GM19397 (cell line): Measurements from ENCODE around the gene SLC22A7.

ENCODE experiments used
- ATAC-seq: cut with Tn5 transposase; IDR thresholded peaks from one replicate; pipeline ENCODE4 v1.9.1; 2021; ENCODE audit warnings: mild to moderate bottlenecking, moderate library complexity; ENCODE audit not compliant: unreplicated experiment

The SLC22A7 gene

GRCh38 chr6:43264599-43265145 lies 33.4 kb upstream of the SLC22A7 start:
- no peak for ATAC-seq

DNA sequence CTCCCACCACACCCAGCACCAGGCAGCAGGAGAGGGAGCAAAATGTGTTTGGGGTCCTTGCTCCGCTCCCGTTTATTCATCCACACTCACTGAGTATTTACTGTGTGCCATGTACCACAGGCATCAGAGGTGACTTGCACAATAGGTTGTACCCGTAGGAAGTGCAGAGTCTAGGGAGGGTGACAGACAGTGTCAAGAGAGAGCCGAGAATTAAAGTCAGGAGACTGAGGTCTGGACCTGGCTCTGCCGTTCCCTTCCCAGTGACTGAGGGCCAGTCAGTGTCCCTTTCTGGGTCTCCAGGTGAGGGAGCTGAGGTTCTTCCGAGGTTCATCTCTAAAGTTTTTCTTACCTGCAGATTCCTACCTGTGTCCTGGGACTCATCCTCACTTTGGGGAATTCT lies 32.5 kb upstream of the SLC22A7 start:
- no peak for ATAC-seq

- no peak for ATAC-seq
Measured at GRCh38 chr6:43267619-43268354, 30.3 kb upstream of the SLC22A7 start.

DNA sequence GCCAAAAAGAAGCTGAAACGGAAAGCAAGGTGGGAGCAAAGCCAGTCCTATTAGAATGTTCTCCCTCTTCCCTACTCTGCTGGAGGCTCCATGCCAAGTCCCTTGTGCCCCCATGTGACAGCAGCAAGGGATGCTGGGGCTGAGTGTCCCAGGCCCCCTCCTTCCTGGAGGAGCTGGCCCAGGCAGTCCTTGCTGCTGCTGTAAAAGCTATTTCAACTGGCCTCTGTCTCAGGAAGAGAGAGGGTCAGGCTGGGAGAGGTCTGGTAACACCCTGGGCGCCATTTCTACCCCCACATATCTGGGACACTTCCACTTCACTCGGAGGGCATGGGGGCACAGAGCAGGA lies 29.7 kb upstream of the SLC22A7 start:
- ATAC-seq: no peak

GRCh38 chr6:43268782-43269272 lies 29.2 kb upstream of the SLC22A7 start:
- ATAC-seq: no peak

- no peak for ATAC-seq
Measured at GRCh38 chr6:43269273-43270007, 28.6 kb upstream of the SLC22A7 start.

DNA sequence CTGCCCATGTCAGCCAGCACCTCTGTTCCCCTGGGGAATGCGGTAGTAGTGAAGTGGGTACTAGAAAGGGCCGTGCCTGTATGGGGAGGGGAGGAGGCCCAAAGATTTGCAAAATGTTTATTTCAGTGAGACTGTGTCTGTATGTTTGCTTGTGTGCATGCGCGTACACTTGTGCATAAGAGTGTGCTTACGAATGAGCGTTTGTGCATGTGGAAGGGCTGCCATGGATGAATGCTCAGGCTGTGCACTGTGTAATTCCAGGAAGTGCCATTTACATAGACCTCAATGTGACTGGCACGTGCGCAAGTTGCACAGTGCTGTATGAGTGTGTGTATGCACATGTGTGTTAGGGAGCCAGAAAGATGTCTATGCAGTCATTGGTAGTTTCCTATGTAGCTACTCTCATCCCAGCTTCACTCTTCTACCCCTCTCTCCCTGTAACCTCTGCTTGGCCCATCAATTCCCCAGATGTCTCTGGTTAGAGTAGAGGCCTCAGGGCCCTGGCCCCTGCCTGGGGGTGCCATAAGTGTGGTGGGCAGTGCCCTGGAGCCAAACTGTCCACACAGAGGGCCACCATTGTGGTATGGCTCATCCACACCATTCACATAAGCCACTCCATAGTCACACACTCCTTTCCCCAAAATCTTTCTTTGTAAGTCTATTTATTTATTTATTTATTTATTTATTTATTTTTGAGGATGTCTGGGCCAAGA lies 26.8 kb upstream of the SLC22A7 start:
- ATAC-seq: no peak

DNA sequence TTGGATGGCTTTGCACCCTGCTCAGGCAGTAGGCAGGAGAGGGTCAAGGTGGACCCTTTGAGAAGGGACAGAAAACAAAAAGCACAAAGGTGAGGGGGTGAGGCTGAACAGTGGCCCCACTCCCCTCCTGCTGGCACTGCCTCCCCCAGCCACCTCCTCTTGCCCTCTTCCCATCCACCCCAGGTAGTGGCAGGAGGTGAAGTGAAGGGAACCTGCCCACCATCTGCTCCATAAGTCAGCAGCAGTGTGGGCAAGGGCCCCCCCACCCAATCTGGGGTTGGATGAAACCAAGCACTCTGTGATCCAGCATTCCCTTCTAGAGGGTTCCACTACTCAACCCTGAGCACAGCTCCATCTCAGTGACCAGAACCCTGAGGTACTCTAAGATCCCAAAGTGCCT lies 26.1 kb upstream of the SLC22A7 start:
- no peak for ATAC-seq

DNA sequence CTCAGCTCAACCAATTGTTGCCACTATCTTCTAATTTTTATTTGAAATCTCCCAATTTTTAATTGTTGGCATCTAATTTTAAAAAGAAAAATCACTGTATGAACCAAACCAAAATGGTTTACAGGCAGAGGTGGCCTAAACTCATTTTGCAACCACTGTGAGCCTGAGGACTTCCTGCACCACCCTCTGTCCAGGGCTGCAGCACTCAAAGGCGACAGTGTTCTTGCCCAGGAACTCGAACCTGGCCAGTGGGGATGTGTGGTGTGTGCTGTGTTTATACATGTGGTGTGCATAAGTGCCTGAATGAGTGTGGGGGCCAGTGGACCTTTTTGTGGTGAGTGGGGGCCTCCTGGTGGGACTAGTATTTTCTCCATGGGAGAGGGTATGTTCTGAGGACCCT lies 24.4 kb upstream of the SLC22A7 start:
- no peak for ATAC-seq

- ATAC-seq: no peak
Measured at GRCh38 chr6:43274127-43274915, 23.7 kb upstream of the SLC22A7 start.

DNA sequence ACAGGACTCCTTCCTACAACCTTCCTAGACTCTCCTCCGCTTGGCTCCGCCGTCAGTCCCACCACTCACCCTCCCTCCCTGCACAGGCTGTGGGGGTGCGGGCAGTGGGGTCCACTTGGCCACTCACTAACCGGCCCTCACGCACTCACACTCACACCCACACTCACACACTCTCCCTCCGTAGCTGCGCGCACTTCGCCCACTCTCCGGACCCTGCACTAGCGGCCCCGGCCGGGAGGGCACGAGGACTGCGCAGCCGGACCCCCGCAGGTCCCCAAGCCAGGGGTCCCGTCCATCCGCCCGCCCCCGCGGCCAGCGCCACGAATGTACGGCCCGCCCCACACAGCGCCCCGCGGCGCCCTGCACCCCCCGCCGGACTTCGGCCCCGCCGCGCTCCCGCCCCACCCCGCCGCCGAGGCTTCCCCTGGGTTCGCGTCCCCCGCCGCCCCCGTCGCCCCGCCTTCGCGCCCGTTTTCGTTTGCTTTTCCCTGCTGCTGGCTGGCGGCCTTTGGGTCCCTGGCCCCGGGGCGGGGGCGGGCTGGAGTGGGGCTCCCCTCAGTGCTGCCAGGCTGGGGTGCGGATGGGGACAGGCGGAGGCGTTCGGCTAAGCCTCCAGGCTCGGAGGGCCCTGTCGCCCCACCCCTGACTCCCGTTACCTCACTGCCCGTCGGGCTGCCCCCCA lies 23.0 kb upstream of the SLC22A7 start:
- ATAC-seq: no peak

DNA sequence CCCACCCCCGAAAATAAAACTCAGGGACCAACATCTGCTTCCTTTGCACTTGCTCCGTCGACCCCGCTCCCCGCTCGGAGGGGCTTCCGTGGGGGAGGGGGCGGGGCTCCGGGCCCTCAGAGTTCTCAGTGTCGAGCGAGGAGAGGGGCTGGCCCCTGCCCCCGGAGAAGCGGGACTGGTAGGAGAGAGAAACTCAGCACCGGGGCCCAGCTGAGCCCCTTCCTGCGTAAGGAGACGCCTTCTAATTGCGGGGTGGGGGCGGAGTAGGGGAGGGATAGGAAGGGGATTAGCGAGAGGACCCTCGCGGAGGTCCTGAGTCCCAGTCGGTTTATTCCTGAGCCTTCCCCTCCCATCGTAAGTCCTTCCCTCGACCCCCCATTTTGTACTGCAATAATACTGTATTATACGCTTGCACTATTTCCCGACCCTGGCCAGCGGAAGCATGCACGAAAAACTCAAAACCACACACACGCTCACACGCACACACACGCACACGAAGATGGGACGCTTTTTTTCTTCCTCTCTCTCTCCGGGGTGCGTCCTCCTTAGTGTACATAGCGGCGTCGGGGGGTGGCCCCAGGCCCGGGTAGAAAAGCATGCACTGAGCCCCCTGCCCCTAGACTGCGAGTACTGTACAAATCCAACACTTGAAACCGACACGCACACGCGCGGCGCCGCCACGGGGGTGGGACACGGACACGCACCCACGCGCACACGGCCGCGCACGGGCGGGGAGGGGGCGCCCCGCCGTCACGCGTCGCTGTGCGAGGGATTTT lies 22.1 kb upstream of the SLC22A7 start:
- no peak for ATAC-seq

DNA sequence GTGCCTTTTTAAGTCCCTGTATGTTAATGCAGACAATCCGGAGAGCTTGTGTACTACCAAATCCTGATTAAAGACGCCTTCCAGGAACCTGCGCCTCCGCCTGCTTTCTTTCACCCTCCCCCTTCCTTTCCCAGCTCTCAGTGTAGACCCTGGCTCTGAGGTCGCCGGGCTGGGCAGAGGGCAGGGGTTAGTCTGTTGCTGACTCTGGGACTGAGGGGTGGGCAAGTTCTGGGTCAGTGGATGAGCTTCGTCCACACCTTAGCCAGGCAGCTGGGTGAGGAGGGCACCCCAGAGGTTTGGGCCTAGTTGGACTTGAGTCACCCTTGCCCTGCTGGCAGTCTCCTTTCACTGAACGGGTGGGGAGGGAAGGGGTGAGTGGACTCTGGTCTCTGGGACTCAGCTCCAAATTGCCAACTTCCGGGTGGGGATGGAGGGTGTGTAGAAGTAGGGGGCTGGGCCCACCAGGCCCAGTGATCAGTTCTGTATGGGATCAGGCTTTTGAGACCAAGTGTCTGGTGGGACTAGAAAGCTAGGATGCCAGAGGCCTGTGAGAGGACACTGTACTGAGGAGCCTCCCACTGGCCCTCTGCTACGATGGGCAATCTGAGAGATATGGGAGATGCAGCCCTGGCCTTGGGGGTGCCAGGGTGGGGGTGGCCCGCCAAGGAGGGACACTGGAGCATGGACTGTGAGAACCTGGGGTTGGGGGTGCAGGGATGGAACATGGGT lies 21.3 kb upstream of the SLC22A7 start:
- ATAC-seq: no peak

- no peak for ATAC-seq
Measured at GRCh38 chr6:43277306-43277642, 20.8 kb upstream of the SLC22A7 start.

- no peak for ATAC-seq
Measured at GRCh38 chr6:43277643-43278523, 20.2 kb upstream of the SLC22A7 start.

- ATAC-seq: no peak
Measured at GRCh38 chr6:43278524-43279078, 19.5 kb upstream of the SLC22A7 start.

DNA sequence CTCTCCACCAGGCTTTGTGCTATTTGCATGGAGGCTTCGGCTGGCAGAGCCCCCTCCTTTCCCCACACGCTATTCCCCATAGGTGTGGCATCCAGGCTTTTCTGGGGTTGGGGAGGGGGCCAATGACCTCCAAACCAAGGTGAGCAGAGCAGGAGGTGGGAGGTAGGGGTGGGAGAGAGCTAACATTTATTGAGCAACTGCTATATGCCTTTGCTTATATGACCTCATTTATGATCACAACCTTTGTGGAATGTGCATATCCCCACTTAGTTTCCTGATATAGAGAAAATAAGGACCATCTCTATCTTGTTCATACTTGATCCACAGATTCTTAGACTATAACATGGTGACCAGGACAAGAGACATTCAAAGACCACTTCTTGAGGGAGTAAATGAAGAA lies 17.8 kb upstream of the SLC22A7 start:
- ATAC-seq: no peak

DNA sequence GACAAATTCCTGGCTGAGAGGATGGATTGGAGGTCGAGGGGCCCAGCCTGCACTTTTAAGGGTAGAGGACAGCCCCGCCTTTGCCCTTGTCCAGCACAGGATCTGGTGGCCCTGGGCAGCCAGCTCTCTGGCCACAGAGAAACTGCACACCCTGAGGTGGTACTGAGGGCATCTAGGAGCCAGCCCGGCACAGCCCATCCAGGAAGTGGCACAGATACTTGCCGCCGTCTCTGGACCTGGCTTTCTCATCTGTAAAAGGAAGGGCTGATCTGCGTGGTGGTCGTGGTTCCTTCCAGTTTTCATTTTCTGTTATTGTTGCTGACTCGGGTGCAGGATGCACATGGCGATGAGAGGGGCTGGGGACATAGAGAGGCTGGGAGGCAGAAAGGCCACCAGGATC lies 16.0 kb upstream of the SLC22A7 start:
- no peak for ATAC-seq
